WTC11 (cell line): ENCODE measurements around the gene CFL1. TPM values are rescaled to one million over a fixed set of nuclear protein-coding genes. Genes with fewer than 3 reads are reported as not detected.

Experiments
- ATAC-seq: fragments of 200-7000 bp; cut with Tn5 transposase; 2 replicates; pipeline ENCODE4 v1.10.0; 2021; ENCODE audit warnings: mild to moderate bottlenecking, moderate library complexity
- CTCF ChIA-PET: fragments of 300-600 bp; sonication (Branson Sonifier 250); formaldehyde crosslinking; loops from one replicate; lab custom pipeline; 2021; ENCODE audit warnings: antibody characterized with exemption; lab: Charles Lee
- POLR2A ChIA-PET: fragments of 350-600 bp; sonication (Branson Sonifier 250); formaldehyde crosslinking; loops from one replicate; lab custom pipeline; 2021; ENCODE audit warnings: antibody characterized with exemption; lab: Charles Lee
- DNase-seq: peaks from one replicate; pipeline ENCODE4 v3.0.0; 2021; ENCODE audit warnings: low spot score
- H3K27ac Mint-ChIP-seq: 2 replicates; pipeline ENCODE4 v1.8.0; 2021; ENCODE audit warnings: mixed read lengths
- H3K27me3 Mint-ChIP-seq: 2 replicates; pipeline ENCODE4 v1.8.0; 2021; ENCODE audit warnings: low read depth, mild to moderate bottlenecking, moderate library complexity, mixed read lengths
- H3K36me3 Mint-ChIP-seq: 2 replicates; pipeline ENCODE4 v1.8.0; 2021; ENCODE audit warnings: mixed read lengths
- H3K4me1 Mint-ChIP-seq: 2 replicates; pipeline ENCODE4 v1.8.0; 2022; ENCODE audit warnings: mixed read lengths
- H3K4me3 Mint-ChIP-seq: 2 replicates; pipeline ENCODE4 v1.8.0; 2021; ENCODE audit warnings: mild to moderate bottlenecking, moderate library complexity, mixed read lengths
- H3K9me3 Mint-ChIP-seq: 2 replicates; pipeline ENCODE4 v1.8.0; 2021; ENCODE audit warnings: mixed read lengths
- AFF4 ChIP-seq: sonication (generic); formaldehyde crosslinking; IDR thresholded peaks from 2 replicates; pipeline ENCODE4 v1.8.1; 2023; ENCODE audit warnings: mild to moderate bottlenecking, missing genetic modification reagents, borderline replicate concordance
- CBFB ChIP-seq: sonication (generic); formaldehyde crosslinking; IDR thresholded peaks from 2 replicates; pipeline ENCODE4 v1.8.1; 2022; ENCODE audit warnings: mild to moderate bottlenecking, low read depth, missing genetic modification reagents
- E2F4 ChIP-seq: sonication (generic); formaldehyde crosslinking; IDR thresholded peaks from 2 replicates; pipeline ENCODE4 v1.8.1; 2022; ENCODE audit warnings: low read depth, mild to moderate bottlenecking, moderate library complexity, missing genetic modification reagents, borderline replicate concordance
- E2F5 ChIP-seq: sonication (generic); formaldehyde crosslinking; IDR thresholded peaks from 2 replicates; pipeline ENCODE4 v1.8.1; 2022; ENCODE audit warnings: mild to moderate bottlenecking, moderate library complexity, missing genetic modification reagents
- ETV6 ChIP-seq: sonication (generic); formaldehyde crosslinking; IDR thresholded peaks from 2 replicates; pipeline ENCODE4 v1.8.1; 2022; ENCODE audit warnings: mild to moderate bottlenecking, missing genetic modification reagents
- FOXP1 ChIP-seq: sonication (generic); formaldehyde crosslinking; IDR thresholded peaks from 2 replicates; pipeline ENCODE4 v1.8.0; 2022; ENCODE audit warnings: missing genetic modification reagents, mild to moderate bottlenecking, moderate library complexity, borderline replicate concordance
- FOXP4 ChIP-seq: sonication (generic); formaldehyde crosslinking; IDR thresholded peaks from 2 replicates; pipeline ENCODE4 v1.8.0; 2022; ENCODE audit warnings: mild to moderate bottlenecking, missing genetic modification reagents
- IRF2 ChIP-seq: sonication (generic); formaldehyde crosslinking; IDR thresholded peaks from 2 replicates; pipeline ENCODE4 v1.8.0; 2022; ENCODE audit warnings: low read depth, missing genetic modification reagents, borderline replicate concordance
- MYBL2 ChIP-seq: sonication (generic); formaldehyde crosslinking; IDR thresholded peaks from 2 replicates; pipeline ENCODE4 v1.8.1; 2023; ENCODE audit warnings: mild to moderate bottlenecking, moderate library complexity, missing genetic modification reagents
- NR1H2 ChIP-seq: sonication (generic); formaldehyde crosslinking; IDR thresholded peaks from 2 replicates; pipeline ENCODE4 v1.9.0; 2021; ENCODE audit warnings: mild to moderate bottlenecking, moderate library complexity, missing genetic modification reagents
- OVOL2 ChIP-seq: fragments of 250-450 bp; sonication (Bioruptor Pico); IDR thresholded peaks from 2 replicates; pipeline ENCODE4 v1.9.0; 2021; ENCODE audit warnings: mild to moderate bottlenecking, borderline replicate concordance
- SMAD3 ChIP-seq: sonication (generic); formaldehyde crosslinking; IDR thresholded peaks from 2 replicates; pipeline ENCODE4 v1.8.0; 2022; ENCODE audit warnings: missing genetic modification reagents, mild to moderate bottlenecking, borderline replicate concordance
- TCF7 ChIP-seq: sonication (generic); formaldehyde crosslinking; IDR thresholded peaks from 2 replicates; pipeline ENCODE4 v1.8.0; 2022; ENCODE audit warnings: mild to moderate bottlenecking, low read depth, missing genetic modification reagents, moderate library complexity
- TEAD1 ChIP-seq: sonication (generic); formaldehyde crosslinking; IDR thresholded peaks from 2 replicates; pipeline ENCODE4 v1.8.0; 2022; ENCODE audit warnings: mild to moderate bottlenecking, missing genetic modification reagents
- ZNF423 ChIP-seq: fragments of 250-450 bp; sonication (Bioruptor Pico); IDR thresholded peaks from 2 replicates; pipeline ENCODE4 v2.1.2; 2022; ENCODE audit warnings: mild to moderate bottlenecking, moderate library complexity
- total RNA-seq: library from RNA; stranded (reverse); gene quantifications from 3 replicates; pipeline ENCODE4 v1.2.3, GENCODE V29; 2021
- TF ChIP-seq, protein P1 (sequence below): sonication (generic); formaldehyde crosslinking; conservative IDR thresholded peaks from 2 replicates; pipeline ENCODE4 v1.8.1; 2022; ENCODE audit warnings: mild to moderate bottlenecking, missing genetic modification reagents
- TF ChIP-seq, protein P2 (sequence below): sonication (generic); formaldehyde crosslinking; IDR thresholded peaks from 2 replicates; pipeline ENCODE4 v1.8.0; 2022; ENCODE audit warnings: mild to moderate bottlenecking, missing genetic modification reagents
- TF ChIP-seq, protein P3 (sequence below): sonication (generic); formaldehyde crosslinking; IDR thresholded peaks from 2 replicates; pipeline ENCODE4 v1.8.0; 2022; ENCODE audit warnings: missing genetic modification reagents
- TF ChIP-seq, protein P4 (sequence below): sonication (generic); formaldehyde crosslinking; IDR thresholded peaks from 2 replicates; pipeline ENCODE4 v1.8.1; 2023; ENCODE audit warnings: mild to moderate bottlenecking, moderate library complexity, missing genetic modification reagents

The CFL1 gene
- total RNA-seq, 1 experiment from 2014 or later: 1,073 TPM

DNA sequence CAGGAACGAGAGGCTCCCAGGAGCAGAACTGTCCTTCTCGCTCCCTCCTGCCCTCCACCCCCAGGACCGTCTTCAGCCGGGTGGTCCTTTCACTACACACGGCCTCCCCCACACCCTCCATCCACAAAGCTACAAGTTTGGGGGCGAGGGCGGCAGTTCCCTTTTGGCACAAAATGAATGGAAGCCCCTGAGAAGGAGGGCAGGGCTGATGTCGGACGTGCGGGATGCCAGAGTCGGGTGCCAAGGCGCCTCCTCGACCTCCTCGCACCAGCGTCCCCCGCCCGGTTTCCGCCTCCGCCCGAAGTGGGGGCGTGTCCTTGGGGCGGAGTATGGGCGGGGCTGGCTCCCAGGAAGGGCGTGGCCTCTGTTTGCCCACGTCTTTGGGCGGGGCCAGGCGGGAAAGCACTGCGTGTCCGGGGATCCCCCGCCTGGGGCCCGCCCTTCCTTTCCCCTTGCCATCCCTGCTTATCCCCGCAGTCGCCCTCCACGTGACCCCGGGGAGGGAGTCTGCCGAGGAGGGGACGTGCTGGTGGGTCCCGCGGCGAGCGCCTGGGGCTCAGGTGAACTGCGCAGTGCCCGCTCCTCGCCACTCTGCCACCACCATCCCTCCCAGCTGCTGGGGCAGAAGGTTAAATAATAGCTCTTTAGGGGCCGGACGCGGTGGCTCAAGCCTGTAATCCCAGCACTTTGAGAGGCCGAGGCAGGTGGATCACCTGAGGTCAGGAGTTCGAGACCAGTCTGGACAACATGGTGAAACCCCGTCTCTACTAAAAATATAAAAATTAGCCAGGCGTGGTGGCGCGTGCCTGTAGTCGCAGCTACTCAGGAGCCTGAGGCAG is 15.6 kb upstream of the CFL1 start (continued):
- TF ChIP-seq FOXP4 (CRISPR knock-in tag) (peak; percentile 43; the same call in 1 of the 2 replicates), NR1H2 (CRISPR knock-in tag) (no peak), FOXP1 (CRISPR knock-in tag) (peak; percentile 63; the same call in 1 of the 2 replicates), IRF2 (CRISPR knock-in tag) (no peak), TCF7 (no peak), ETV6 (CRISPR knock-in tag) (peak; percentile 51; the same call in 1 of the 2 replicates), OVOL2 (no peak), E2F4 (CRISPR knock-in tag) (no peak), ZNF423 (CRISPR knock-in tag) (peak; percentile 52; the same call in 1 of the 2 replicates), MYBL2 (CRISPR knock-in tag) (no peak)
- TF ChIP-seq, protein P1, sequence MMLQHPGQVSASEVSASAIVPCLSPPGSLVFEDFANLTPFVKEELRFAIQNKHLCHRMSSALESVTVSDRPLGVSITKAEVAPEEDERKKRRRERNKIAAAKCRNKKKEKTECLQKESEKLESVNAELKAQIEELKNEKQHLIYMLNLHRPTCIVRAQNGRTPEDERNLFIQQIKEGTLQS (CRISPR knock-in tag): no peak
- TF ChIP-seq, protein P2, sequence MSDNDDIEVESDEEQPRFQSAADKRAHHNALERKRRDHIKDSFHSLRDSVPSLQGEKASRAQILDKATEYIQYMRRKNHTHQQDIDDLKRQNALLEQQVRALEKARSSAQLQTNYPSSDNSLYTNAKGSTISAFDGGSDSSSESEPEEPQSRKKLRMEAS (CRISPR knock-in tag): peak; percentile 70

DNA sequence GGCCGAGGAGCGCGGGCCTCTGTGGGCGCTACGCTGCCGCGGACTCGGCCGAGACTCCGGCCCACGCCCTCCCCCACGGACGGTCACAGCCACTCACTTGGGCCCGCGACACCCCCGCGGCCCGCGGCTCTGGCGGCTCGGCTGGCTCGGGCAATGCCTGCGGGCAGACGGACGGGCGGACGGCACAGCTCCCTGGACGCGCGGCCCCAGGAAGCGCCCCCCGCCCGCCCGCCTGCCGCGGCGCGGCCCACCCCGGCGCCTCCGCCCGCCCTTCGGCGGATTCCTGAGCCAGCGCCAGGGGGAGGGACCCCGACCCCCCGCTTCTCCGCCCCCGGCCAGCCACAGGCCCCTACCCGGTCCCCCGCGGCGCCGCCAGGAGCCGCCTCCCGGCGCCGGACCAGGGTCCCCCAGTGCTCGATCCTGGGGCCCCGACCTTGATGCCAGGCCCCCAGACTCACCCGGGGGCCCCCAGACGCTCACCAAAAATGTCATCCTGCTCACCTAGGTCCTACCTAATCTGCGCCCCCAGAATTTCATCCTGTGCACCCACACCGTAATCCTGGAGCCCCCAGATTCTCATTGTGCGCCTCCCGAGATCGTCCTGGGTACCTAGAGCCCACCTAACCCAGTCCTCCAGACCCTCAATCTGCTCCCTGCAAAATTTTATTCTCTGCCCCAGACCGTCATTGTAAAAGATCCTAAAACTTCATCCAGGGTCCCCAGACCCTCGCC is 14.8 kb upstream of the CFL1 start, which contains the start of gene EFEMP2:
Gene EFEMP2, minus strand, starts transcription at position 215 of the 732 bp plus-strand sequence. CDS start 446 bp downstream, outside the sequence.
- Mint-ChIP-seq H3K4me1 (peaks cover 6% of the 10 kb centered on the region; the same call in 1 of the 2 replicates), H3K36me3 (no peaks in the 10 kb centered on the region), H3K27me3 (peaks cover 60% of the 10 kb centered on the region), H3K27ac (no peak within 1 kb of the TSS; the same call in 1 of the 2 replicates), H3K9me3 (no peaks in the 10 kb centered on the region), H3K4me3 (peak within 1 kb of the TSS; percentile 88)
- CTCF ChIA-PET: interaction anchor here (0.9 to 16.6 kb wide), 6 partner anchors 13 to 153 kb away, joined by 3 to 539 read pairs (median 4); partner anchors contain the start of genes CCDC85B, CFL1, FIBP and MUS81
- ATAC-seq: no peak
- no peak for DNase-seq
- POLR2A ChIA-PET: interaction anchor here (0.5 to 2.2 kb wide), 5 partner anchors 11 to 55 kb away, joined by 3 to 26 read pairs (median 5); partner anchors contain the start of genes CFL1, FIBP and MUS81
- TF ChIP-seq, protein P3, sequence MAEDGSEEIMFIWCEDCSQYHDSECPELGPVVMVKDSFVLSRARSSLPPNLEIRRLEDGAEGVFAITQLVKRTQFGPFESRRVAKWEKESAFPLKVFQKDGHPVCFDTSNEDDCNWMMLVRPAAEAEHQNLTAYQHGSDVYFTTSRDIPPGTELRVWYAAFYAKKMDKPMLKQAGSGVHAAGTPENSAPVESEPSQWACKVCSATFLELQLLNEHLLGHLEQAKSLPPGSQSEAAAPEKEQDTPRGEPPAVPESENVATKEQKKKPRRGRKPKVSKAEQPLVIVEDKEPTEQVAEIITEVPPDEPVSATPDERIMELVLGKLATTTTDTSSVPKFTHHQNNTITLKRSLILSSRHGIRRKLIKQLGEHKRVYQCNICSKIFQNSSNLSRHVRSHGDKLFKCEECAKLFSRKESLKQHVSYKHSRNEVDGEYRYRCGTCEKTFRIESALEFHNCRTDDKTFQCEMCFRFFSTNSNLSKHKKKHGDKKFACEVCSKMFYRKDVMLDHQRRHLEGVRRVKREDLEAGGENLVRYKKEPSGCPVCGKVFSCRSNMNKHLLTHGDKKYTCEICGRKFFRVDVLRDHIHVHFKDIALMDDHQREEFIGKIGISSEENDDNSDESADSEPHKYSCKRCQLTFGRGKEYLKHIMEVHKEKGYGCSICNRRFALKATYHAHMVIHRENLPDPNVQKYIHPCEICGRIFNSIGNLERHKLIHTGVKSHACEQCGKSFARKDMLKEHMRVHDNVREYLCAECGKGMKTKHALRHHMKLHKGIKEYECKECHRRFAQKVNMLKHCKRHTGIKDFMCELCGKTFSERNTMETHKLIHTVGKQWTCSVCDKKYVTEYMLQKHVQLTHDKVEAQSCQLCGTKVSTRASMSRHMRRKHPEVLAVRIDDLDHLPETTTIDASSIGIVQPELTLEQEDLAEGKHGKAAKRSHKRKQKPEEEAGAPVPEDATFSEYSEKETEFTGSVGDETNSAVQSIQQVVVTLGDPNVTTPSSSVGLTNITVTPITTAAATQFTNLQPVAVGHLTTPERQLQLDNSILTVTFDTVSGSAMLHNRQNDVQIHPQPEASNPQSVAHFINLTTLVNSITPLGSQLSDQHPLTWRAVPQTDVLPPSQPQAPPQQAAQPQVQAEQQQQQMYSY: no peak
- TF ChIP-seq E2F5 (CRISPR knock-in tag) (no peak), TEAD1 (CRISPR knock-in tag) (no peak), CBFB (CRISPR knock-in tag) (no peak), AFF4 (CRISPR knock-in tag) (no peak), SMAD3 (CRISPR knock-in tag) (no peak)
- TF ChIP-seq, protein P4, sequence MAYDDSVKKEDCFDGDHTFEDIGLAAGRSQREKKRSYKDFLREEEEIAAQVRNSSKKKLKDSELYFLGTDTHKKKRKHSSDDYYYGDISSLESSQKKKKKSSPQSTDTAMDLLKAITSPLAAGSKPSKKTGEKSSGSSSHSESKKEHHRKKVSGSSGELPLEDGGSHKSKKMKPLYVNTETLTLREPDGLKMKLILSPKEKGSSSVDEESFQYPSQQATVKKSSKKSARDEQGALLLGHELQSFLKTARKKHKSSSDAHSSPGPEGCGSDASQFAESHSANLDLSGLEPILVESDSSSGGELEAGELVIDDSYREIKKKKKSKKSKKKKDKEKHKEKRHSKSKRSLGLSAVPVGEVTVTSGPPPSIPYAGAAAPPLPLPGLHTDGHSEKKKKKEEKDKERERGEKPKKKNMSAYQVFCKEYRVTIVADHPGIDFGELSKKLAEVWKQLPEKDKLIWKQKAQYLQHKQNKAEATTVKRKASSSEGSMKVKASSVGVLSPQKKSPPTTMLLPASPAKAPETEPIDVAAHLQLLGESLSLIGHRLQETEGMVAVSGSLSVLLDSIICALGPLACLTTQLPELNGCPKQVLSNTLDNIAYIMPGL: peak; percentile 56; the same call in 1 of the 2 replicates
